Left hindlimb (tissue), 1 donor: ENCODE results near the gene TULP3.

Source experiments
- DNase-seq: peaks from one replicate; pipeline ENCODE4 v3.0.0-alpha.2; 2018

The TULP3 gene

DNA sequence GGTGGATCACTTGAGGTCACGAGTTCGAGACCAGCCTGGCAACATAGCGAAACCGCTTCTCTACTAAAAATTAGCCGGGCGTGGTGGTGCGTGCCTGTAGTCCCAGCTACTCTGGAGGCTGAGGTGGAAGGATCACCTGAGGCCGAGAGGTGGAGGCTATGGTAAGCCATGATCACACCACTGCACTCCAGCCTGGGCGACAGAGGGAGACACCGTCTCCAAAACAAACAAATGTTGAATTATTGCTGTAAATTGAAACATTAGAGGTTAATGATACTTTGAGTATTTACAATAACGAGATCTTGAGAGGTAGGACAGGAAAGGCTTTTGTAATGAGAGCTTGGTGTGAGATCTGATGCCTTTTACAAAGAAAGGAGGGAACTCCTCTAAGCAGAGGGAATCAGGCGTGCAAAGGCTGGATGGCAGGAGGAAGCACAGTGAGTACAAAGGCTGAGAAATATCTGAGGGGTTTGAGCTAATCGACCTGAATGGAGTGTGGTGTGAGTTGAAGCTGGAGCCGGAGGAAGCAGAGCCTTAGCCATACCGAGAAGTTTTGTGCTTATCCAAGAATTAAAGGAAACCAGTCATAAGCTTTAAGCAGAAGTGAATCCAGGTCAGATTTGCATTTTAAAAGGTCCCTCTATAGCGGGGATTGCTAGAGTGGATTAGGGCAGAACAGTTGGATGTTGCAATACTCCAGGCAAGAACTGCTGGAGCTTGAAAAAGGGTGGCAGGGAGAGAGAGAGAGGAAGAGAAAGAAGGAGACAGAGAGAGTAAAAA is 12.5 kb upstream of the TULP3 start:
- no peak for DNase-seq

DNA sequence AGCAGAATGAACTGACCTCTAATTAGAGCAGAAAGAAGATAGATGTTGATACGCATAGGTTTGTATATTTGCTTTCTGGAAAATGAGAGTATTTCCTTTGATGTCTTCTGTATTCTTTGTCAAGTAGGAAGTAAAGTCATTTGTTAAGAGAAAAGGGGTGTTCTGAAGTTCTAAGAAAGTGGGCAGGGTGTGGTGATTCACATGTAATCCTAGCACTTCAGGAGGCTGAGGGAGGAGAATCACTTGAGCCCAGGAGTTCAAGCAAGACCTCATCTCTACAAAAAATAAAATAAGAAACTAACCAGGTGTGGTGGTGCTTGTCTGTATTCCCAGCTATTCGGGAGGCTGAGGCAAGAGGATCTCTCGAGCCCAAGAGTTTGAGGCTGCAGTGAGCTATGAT is 10.8 kb upstream of the TULP3 start:
- DNase-seq: no peak

DNA sequence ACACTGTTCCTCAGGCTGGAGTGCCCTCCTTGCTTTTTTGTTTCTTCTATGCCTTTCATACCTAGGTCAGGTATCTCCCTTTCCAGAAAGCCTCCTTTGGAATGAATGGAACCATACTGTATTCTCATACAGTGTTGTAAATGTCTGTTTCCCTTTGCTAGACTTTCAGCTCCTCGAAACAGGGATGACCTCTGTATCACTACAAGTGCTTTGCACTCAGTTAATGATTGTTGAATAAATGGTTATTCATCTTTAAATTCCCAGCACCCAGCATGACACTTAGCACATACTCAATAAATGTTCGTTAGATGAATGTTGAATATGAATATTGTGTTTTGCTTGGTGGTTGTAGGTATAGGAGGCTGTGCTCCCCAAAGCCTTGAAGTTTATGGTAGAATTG is 5.9 kb upstream of the TULP3 start:
- DNase-seq: no peak

- no peak for DNase-seq
These were observed 3.8 kb upstream of the TULP3 start for GRCh38 chr12:2886768-2887450.

DNA sequence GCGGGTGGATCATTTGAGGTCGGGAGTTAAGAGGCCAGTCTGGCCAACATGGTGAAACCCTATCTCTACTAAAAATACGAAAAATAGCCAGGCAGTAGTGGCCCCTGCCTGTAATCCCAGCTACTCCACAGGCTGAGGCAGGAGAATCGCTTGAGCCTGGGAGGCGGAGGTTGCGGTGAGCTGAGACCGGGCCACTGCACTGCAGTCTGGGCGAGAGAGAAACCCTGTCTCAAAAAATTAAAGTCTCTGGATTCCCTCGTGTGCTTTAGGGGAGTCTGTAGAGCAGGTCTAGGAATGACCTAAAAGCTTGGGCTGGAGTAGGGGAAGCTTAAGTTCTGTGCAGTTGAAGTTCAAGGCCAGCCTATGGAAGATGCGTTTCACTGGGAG is 697 bp upstream of the TULP3 start:
- DNase-seq: no peak

DNA sequence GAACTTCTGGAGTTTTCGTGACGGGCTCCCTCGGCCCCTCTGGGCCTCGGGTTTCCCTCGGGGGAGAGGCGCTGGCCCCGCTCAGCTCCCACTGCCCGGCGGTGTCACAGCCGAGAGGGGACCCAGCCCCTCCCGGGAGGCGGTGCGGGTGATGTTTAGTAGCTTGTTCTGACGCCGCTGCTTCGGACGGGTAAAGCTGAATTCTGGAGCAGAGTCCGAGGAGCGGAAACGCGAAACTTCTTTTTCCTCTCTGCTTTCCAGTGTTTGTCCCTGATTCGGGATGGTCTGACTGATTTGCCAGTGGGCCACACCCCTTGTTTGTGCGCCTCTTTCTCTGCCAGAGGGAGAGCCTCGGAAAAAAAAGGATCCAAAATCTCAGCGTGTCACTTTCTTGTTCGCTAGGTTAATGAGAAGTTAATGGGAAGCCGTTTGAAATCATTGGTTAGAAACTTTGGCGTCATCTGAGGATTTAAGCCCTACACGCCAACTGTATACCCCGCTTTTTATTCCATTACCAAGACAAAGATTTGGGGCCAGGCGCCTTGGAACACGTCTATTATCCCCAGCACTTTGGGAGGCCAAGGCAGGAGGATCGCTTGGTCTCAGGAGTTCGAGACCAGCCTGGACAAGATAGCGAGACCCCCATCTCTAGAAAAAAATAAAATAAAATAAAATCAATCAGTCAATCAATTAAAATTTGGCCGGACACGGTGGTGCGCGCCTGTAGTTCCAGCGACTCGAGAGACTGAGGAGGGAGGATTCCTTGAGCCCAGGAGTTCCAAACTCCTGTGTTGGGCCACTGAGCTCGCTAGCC is 756 bp downstream of the TULP3 start:
- DNase-seq: peak; percentile 82

GRCh38 chr12:2892246-2892645 is 1.6 kb downstream of the TULP3 start:
- DNase-seq: no peak

GRCh38 chr12:2893007-2893406 is 2.3 kb downstream of the TULP3 start:
- no peak for DNase-seq

- no peak for DNase-seq
These were observed 4.4 kb downstream of the TULP3 start for GRCh38 chr12:2895051-2895451.

GRCh38 chr12:2895511-2895910 is 4.8 kb downstream of the TULP3 start:
- no peak for DNase-seq

DNA sequence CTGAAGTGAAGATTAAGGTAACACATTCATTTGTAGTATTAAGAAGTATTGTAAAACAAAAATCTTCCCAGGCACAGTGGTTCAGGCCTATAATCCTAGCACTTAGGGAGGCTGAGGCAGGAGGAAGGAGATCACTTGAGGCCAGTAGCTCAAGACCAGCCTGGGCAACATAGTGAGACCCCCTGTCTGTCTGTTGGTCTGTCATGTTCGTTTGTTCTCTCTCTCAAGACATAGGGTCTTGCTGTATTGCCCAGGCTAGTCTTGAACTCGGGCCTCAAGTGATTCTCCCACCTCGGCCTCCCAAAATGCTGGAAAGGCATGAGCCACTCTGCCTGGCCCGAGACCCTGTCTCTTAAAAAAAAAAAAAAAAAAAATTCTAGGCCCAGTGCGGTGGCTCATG is 6.7 kb downstream of the TULP3 start:
- DNase-seq: no peak

DNA sequence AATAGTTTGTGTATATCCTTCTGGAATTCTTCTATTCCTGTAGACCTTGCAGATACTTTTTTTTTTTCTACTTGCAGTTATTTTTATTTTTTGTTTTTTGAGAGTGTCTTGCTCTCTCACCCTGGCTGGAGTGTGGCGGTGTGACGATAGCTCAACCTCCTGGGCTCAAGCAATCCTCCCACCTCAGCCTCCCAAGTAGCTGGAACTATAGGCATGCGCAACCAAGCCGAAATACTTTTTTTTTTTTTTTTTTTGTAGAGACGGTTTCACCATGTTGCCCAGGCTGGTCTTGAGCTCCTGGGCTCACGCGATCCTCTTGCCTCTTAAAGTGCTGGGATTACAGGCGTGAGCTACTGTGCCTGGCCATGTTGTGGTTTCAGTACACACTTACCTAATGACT is 10.0 kb downstream of the TULP3 start:
- no peak for DNase-seq

GRCh38 chr12:2902272-2902880 is 11.7 kb downstream of the TULP3 start:
- no peak for DNase-seq

DNA sequence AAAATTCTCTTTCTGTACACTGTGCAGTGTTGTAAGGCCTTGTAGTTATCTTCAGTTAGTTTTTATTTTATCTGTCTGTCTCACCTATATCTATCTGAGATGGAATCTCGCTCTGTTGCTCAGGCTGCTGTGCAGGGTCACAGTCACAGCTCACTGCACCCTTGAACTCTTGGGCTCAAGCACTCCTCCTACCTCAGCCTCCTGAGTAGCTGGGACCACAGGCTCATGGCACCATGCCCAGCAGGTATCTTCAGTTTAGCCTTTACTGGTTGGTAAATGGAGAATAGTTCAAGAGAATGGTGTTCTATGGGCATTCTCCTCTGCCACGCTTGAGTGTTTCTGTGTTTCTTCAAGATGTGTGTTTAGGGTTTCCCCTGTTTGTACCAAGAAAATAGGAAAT is 13.6 kb downstream of the TULP3 start:
- no peak for DNase-seq

GRCh38 chr12:2912216-2912575 is 21.5 kb downstream of the TULP3 start:
- no peak for DNase-seq

GRCh38 chr12:2919249-2919648 is 28.6 kb downstream of the TULP3 start:
- DNase-seq: no peak

- no peak for DNase-seq
These were observed 31.6 kb downstream of the TULP3 start for GRCh38 chr12:2922329-2922728.

DNA sequence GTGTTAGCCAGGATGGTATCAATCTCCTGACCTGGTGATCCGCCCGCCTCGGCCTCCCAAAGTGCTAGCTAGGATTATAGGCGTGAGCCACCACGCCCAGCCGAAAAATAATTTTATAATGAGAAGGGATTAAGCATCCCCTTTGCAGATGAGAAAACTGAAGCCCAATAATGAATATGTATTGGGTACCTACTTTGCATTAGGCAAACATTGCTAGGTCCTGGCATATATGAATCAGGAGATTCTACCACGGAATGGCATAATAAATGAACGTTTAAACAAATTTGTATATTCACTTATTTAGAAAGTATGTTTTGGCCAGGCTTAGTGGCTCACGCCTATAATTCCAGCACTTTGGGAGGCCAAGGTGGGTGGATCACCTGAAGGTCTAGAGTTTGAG is 32.4 kb downstream of the TULP3 start:
- DNase-seq: no peak

DNA sequence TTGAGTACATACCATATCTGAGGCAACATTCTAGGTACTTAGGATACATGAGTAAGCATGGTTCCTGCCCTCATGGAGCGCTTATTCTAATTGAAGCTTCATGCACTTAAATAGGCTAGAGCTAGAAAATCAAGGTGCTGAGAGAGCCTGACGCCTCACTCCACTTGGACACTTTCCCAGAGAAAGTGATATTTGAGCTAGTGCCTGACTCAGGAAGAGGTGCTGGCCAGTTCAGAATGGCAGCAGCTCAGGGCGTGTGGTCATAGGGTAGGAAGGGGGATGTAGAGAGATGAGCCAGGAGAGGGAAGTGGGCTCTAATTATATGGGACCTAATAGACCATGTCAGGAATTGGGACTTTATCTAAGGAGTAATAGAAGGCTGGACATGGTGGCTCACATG is 33.3 kb downstream of the TULP3 start:
- no peak for DNase-seq

DNA sequence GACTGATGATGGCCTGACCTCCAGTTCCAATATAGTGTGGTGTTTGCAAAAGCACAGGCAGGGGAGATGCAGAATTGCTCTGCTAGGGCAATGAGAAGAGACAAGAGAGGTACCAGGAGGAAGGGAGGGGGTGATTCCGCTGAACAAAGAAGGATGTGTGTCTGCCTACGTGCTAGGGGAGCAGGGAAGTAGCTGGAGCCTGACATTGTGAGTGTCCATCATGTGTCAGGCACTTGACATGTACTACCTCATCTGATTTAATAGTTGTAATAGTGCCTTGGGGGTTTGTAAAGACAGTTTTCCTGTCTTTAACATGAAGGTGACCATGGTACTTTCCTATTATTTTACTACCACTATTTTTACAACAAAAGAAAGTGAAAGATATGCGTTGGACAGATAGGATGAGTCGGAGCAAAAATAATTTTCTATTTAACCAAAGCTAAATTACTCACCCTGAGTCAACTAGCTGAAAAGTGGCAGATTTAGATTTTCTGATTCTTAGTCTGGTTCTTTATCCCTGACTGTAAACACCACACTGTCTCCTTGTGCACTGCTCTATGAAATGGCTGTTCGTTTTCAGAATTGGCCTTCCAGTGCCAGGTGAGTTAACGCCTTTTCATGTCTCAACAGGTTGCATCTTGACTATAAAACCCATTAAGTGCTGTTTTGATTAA is 34.8 kb downstream of the TULP3 start:
- DNase-seq: no peak

DNA sequence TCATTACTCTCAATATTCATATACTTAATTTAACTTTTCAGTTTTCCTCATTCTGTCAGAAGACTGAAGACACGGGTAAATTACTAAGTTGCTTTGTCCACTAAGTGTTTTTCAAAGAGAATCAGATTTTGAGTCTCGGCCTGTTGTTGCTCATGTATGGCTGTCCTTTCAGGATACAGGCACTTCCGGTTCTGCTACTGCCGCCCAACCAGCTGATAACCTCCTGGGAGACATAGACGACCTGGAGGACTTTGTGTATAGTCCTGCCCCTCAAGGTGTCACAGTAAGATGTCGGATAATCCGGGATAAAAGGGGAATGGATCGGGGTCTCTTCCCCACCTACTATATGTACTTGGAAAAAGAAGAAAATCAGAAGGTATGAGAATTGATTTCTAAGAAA is 40.2 kb downstream of the TULP3 start:
- no peak for DNase-seq

GRCh38 chr12:2933586-2933985 is 42.9 kb downstream of the TULP3 start:
- DNase-seq: no peak

DNA sequence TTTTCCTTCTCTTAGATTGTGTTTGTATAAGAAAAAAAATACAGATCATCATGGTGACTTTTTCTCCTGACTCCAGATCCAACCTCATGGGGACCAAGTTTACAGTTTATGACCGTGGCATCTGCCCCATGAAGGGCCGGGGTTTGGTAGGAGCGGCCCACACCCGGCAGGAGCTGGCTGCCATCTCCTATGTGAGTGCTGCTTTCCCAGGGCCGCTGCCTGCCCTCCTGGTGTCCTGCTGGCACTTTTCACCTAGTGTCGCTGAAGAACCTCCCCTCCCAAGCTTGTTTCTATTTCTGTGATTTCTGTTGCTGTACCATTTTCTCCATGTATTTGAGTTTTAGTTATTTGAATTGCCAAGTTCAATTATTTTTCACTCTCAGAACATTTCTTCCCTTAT is 43.7 kb downstream of the TULP3 start:
- DNase-seq: no peak
